22Rv1 (cell line): Measurements from ENCODE around the gene TIGAR.

Source experiments
- ZFX ChIP-seq: fragments of 450-650 bp; IDR thresholded peaks from 2 replicates; pipeline ENCODE4 v1.6.1; 2017; ENCODE audit warnings: antibody characterized with exemption, borderline replicate concordance
- TF ChIP-seq, protein P1 (sequence below): fragments of 450-650 bp; IDR thresholded peaks from 2 replicates; pipeline ENCODE4 v1.5.1; 2017; ENCODE audit warnings: mild to moderate bottlenecking

DNA sequence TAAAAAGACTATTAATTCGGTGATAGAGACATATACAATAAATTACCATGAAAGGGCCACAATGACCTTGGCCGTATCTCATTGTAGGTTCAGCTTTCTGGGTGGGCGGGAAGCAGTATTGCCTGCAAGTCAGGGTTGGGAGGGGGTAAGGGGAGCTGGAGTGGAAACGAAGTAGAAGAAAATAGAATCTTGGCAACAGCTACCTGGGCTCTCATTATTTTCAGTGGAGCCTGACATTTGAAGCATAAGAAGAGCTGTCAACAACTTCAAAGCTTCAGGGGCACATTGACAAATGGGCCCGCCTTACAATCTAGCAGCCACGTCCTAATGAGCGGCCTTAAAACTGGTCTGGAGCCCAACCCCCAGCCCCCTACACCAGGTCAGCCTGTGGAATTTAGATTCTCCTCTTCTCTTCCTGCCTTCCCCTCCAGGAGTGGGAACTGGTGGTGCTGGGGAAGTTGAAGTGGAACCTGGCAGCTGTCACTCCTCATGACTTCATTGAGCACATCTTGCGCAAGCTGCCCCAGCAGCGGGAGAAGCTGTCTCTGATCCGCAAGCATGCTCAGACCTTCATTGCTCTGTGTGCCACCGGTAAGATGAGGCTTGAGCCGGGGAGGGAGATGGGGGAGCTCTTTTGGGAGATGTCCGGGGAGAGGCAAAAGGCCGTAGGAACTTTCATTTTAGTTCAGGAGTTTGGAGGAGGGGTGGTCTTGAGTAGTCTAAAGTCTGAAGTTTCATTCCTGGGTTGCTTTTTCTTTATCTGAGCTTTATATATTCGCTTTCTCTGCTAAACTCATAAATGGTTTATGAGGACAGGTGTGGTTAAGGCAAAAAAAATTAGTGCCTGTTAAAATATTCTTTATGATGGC lies 42.5 kb upstream of the TIGAR start:
- TF ChIP-seq, protein P1, sequence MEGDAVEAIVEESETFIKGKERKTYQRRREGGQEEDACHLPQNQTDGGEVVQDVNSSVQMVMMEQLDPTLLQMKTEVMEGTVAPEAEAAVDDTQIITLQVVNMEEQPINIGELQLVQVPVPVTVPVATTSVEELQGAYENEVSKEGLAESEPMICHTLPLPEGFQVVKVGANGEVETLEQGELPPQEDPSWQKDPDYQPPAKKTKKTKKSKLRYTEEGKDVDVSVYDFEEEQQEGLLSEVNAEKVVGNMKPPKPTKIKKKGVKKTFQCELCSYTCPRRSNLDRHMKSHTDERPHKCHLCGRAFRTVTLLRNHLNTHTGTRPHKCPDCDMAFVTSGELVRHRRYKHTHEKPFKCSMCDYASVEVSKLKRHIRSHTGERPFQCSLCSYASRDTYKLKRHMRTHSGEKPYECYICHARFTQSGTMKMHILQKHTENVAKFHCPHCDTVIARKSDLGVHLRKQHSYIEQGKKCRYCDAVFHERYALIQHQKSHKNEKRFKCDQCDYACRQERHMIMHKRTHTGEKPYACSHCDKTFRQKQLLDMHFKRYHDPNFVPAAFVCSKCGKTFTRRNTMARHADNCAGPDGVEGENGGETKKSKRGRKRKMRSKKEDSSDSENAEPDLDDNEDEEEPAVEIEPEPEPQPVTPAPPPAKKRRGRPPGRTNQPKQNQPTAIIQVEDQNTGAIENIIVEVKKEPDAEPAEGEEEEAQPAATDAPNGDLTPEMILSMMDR = no peak
- no peak for TF ChIP-seq ZFX
